Suprapubic skin (tissue), 4 donors: ENCODE measurements around the gene TMC4. TPM values are rescaled to one million over a fixed set of nuclear protein-coding genes. Genes with fewer than 3 reads are reported as not detected.

ENCODE experiments used
- DNase-seq, 2 donors: peaks; one replicate each; pipeline ENCODE4 v3.0.0-alpha.2; 2019; ENCODE audit warnings: low spot score in 2 of 2
- H3K27ac ChIP-seq: fragments of 200-600 bp; sonication (generic); one replicate; pipeline ENCODE4 v1.5.1; 2019
- H3K27me3 ChIP-seq: fragments of 200-600 bp; sonication (generic); one replicate; pipeline ENCODE4 v1.5.1; 2019
- H3K36me3 ChIP-seq: fragments of 200-600 bp; sonication (generic); one replicate; pipeline ENCODE4 v1.5.1; 2019
- H3K4me1 ChIP-seq: fragments of 200-600 bp; sonication (generic); one replicate; pipeline ENCODE4 v1.5.1; 2019
- H3K4me3 ChIP-seq: fragments of 200-600 bp; sonication (generic); one replicate; pipeline ENCODE4 v1.5.1; 2019; ENCODE audit warnings: mild to moderate bottlenecking
- H3K9me3 ChIP-seq: fragments of 200-600 bp; sonication (generic); one replicate; pipeline ENCODE4 v1.5.1; 2019
- CTCF ChIP-seq, 2 donors: fragments of 200-600 bp in 1 of 2; fragments of 450-650 bp in 1 of 2; sonication (generic) in 1 of 2; IDR thresholded peaks; one replicate each; pipeline ENCODE4 v1.5.1; 2016 to 2019; ENCODE audit warnings: antibody characterized with exemption in 2 of 2, mild to moderate bottlenecking in 1 of 2, moderate library complexity in 1 of 2
- EP300 ChIP-seq: sonication (generic); formaldehyde crosslinking; IDR thresholded peaks from one replicate; pipeline ENCODE4 v1.6.1; 2017; ENCODE audit warnings: antibody characterized with exemption
- POLR2A ChIP-seq, 2 donors: fragments of 450-650 bp; IDR thresholded peaks; one replicate each; pipeline ENCODE4 v1.6.1; 2017; ENCODE audit warnings: antibody characterized with exemption in 2 of 2, mild to moderate bottlenecking in 2 of 2, moderate library complexity in 2 of 2
- POLR2AphosphoS5 ChIP-seq, 3 donors: sonication (generic); formaldehyde crosslinking; IDR thresholded peaks; one replicate each; pipeline ENCODE4 v1.6.1; 2017; ENCODE audit warnings: antibody characterized with exemption in 3 of 3
- WGBS: methylation state at CpG from one replicate; pipeline ENCODE4 v1.1.5; 2018; 5-methylcytosine and 5-hydroxymethylcytosine counted together
- total RNA-seq, 4 donors: library from RNA; depleted of rRNA; stranded (reverse); fragments of >200 nt; gene quantifications; one replicate each; pipeline ENCODE4 v1.1.0, GENCODE V29; 2016

TMC4 gene
- total RNA-seq, 4 donors from 2014 or later = 3.4 to 22.8 (median 9.0) TPM

- Histone ChIP-seq H3K27ac (peak within 1 kb of the TSS; percentile 98), H3K4me3 (peak within 1 kb of the TSS; percentile 100), H3K4me1 (peaks cover 51% of the 10 kb centered on the region), H3K27me3 (no peaks in the 10 kb centered on the region), H3K9me3 (no peaks in the 10 kb centered on the region), H3K36me3 (peaks cover 19% of the 10 kb centered on the region)
- no peak for DNase-seq
- no peak for TF ChIP-seq CTCF (IDR thresholded peaks at IDR 0.05)
- peak in 1 of 3 donors; percentile 66 for TF ChIP-seq POLR2AphosphoS5 (IDR thresholded peaks at IDR 0.05)
- TF ChIP-seq POLR2A (IDR thresholded peaks at IDR 0.05) = peak in 1 of 2 donors; percentile 71
- no peak for TF ChIP-seq EP300
- whole genome bisulfite sequencing = 0% methylated on average over 2 of the region's 103 CpGs
Observed at GRCh38 chr19:54137699-54138488, 35.1 kb downstream of the TMC4 start, which contains the start of gene CNOT3. Gene CNOT3, plus strand, starts transcription at chr19:54137762. Its CDS starts 5,217 bp downstream, at chr19:54142979.

- Histone ChIP-seq H3K4me3 (peak overlapping the region; percentile 100), H3K36me3 (peaks cover 12% of the 10 kb centered on the region), H3K9me3 (no peaks in the 10 kb centered on the region), H3K4me1 (peaks cover 51% of the 10 kb centered on the region), H3K27me3 (no peaks in the 10 kb centered on the region), H3K27ac (peak overlapping the region; percentile 98)
- TF ChIP-seq POLR2AphosphoS5 (IDR thresholded peaks at IDR 0.05) (peak in 1 of 3 donors; percentile 56), POLR2A (IDR thresholded peaks at IDR 0.05) (no peak)
- peak; percentile 100 for DNase-seq
- under 1% methylated on average over 45 of the region's 46 CpGs for WGBS
Observed at GRCh38 chr19:54136864-54137698, 35.9 kb downstream of the TMC4 start.

- H3K36me3 ChIP-seq = peaks cover 17% of the 10 kb centered on the region
- H3K27me3 ChIP-seq = no peaks in the 10 kb centered on the region
- H3K9me3 ChIP-seq = no peaks in the 10 kb centered on the region
- H3K4me3 ChIP-seq = peak overlapping the region; percentile 53
- TF ChIP-seq CTCF (IDR thresholded peaks at IDR 0.05) = no peak
- H3K4me1 ChIP-seq = peaks cover 51% of the 10 kb centered on the region
- DNase-seq = peak in 1 of 2 donors; percentile 67
- 3% methylated on average over 30 of the region's 30 CpGs for WGBS
- peak overlapping the region; percentile 58 for H3K27ac ChIP-seq
Observed at GRCh38 chr19:54136086-54136863, 36.7 kb downstream of the TMC4 start.

- Histone ChIP-seq H3K4me1 (peaks cover 30% of the 10 kb centered on the region), H3K4me3 (no peak overlapping the region), H3K9me3 (no peaks in the 10 kb centered on the region), H3K36me3 (peaks cover 29% of the 10 kb centered on the region), H3K27me3 (no peaks in the 10 kb centered on the region), H3K27ac (no peak overlapping the region)
- WGBS = 43% methylated on average over 2 of the region's 2 CpGs
- TF ChIP-seq CTCF (IDR thresholded peaks at IDR 0.05) (no peak), EP300 (no peak), POLR2AphosphoS5 (IDR thresholded peaks at IDR 0.05) (no peak), POLR2A (IDR thresholded peaks at IDR 0.05) (no peak)
- no peak for DNase-seq
Observed at GRCh38 chr19:54133957-54134590, 38.9 kb downstream of the TMC4 start.

GRCh38 chr19:54133312-54133956 lies 39.5 kb downstream of the TMC4 start:
- TF ChIP-seq CTCF (IDR thresholded peaks at IDR 0.05) (no peak), EP300 (no peak), POLR2AphosphoS5 (IDR thresholded peaks at IDR 0.05) (no peak), POLR2A (IDR thresholded peaks at IDR 0.05) (no peak)
- WGBS = 67% methylated on average over 10 of the region's 10 CpGs
- peaks cover 24% of the 10 kb centered on the region for H3K4me1 ChIP-seq
- H3K36me3 ChIP-seq = peaks cover 36% of the 10 kb centered on the region
- DNase-seq = no peak
- no peak overlapping the region for H3K4me3 ChIP-seq
- no peaks in the 10 kb centered on the region for H3K27me3 ChIP-seq
- no peak overlapping the region for H3K27ac ChIP-seq
- H3K9me3 ChIP-seq = no peaks in the 10 kb centered on the region
